Liver (tissue), 9 donors: ENCODE data around the gene CADM3. TPM values are rescaled to one million over a fixed set of nuclear protein-coding genes. Genes with fewer than 3 reads are reported as not detected.

ENCODE experiments used
- DNase-seq: peaks from one replicate; pipeline ENCODE4 v3.0.0-alpha.2; 2017; ENCODE audit warnings: low spot score
- H3K27ac ChIP-seq, 2 donors: one replicate each; pipeline ENCODE4 v1.7.0; 2013; ENCODE audit warnings: inconsistent platforms in 2 of 2, low read length in 2 of 2, control low read depth in 1 of 2, low read depth in 1 of 2, mild to moderate bottlenecking in 1 of 2
- H3K27me3 ChIP-seq, 4 donors: one replicate each; pipeline versions ENCODE4 v1.6.1 to v1.7.0; 2013; ENCODE audit warnings: low read length in 3 of 4, inconsistent platforms in 1 of 4, mild to moderate bottlenecking in 1 of 4, moderate library complexity in 1 of 4; ENCODE audit not compliant: control insufficient read depth in 4 of 4, insufficient read depth in 4 of 4
- H3K36me3 ChIP-seq, 4 donors: one replicate each; pipeline versions ENCODE4 v1.6.1 to v1.7.0; 2013; ENCODE audit warnings: low read length in 3 of 4, mild to moderate bottlenecking in 3 of 4, low read depth in 1 of 4, moderate library complexity in 1 of 4; ENCODE audit not compliant: control insufficient read depth in 4 of 4, insufficient read depth in 3 of 4
- H3K4me1 ChIP-seq, 4 donors: one replicate each; pipeline versions ENCODE4 v1.6.1 to v1.7.0; 2013; ENCODE audit warnings: low read length in 3 of 4, mild to moderate bottlenecking in 3 of 4, moderate library complexity in 1 of 4; ENCODE audit not compliant: control insufficient read depth in 4 of 4, insufficient read depth in 4 of 4
- H3K4me3 ChIP-seq, 3 donors: one replicate each; pipeline versions ENCODE4 v1.6.1 to v1.7.0; 2013; ENCODE audit warnings: low read length in 3 of 3, control low read depth in 1 of 3, low read depth in 1 of 3, mild to moderate bottlenecking in 1 of 3
- H3K9ac ChIP-seq, 2 donors: one replicate each; pipeline ENCODE4 v1.7.0; 2013; ENCODE audit warnings: low read length in 2 of 2, mild to moderate bottlenecking in 2 of 2, moderate library complexity in 2 of 2, control low read depth in 1 of 2, low read depth in 1 of 2
- H3K9me3 ChIP-seq, 4 donors: one replicate each; pipeline versions ENCODE4 v1.6.1 to v1.7.0; 2013; ENCODE audit warnings: low read length in 3 of 4; ENCODE audit not compliant: control insufficient read depth in 4 of 4
- EGR1 ChIP-seq, 2 donors: IDR thresholded peaks; 2 replicates each; pipeline ENCODE4 v1.6.1; 2016 to 2018; ENCODE audit warnings: antibody characterized with exemption in 2 of 2, low read depth in 2 of 2
- FOXA1 ChIP-seq: IDR thresholded peaks from 2 replicates; pipeline ENCODE4 v1.6.1; 2016; ENCODE audit warnings: antibody characterized with exemption
- FOXA2 ChIP-seq: IDR thresholded peaks from 2 replicates; pipeline ENCODE4 v1.6.1; 2016; ENCODE audit warnings: antibody characterized with exemption
- GABPA ChIP-seq, 2 donors: IDR thresholded peaks in 1 of 2; conservative IDR thresholded peaks in 1 of 2; 2 replicates each; pipeline ENCODE4 v1.6.1; 2016; ENCODE audit warnings: antibody characterized with exemption in 2 of 2, mild to moderate bottlenecking in 1 of 2, moderate library complexity in 1 of 2
- HNF4A ChIP-seq, 2 donors: conservative IDR thresholded peaks; 2 replicates each; pipeline ENCODE4 v1.6.1; 2016; ENCODE audit warnings: antibody characterized with exemption in 2 of 2, mild to moderate bottlenecking in 2 of 2
- HNF4G ChIP-seq: IDR thresholded peaks from 2 replicates; pipeline ENCODE4 v1.6.1; 2016; ENCODE audit warnings: antibody characterized with exemption
- JUND ChIP-seq, 2 donors: IDR thresholded peaks; 2 replicates each; pipeline ENCODE4 v1.6.1; 2016; ENCODE audit warnings: antibody characterized with exemption in 2 of 2
- NR2F2 ChIP-seq: IDR thresholded peaks from 2 replicates; pipeline ENCODE4 v1.6.1; 2016; ENCODE audit warnings: antibody characterized with exemption
- RAD21 ChIP-seq, 2 donors: IDR thresholded peaks; 2 replicates each; pipeline ENCODE4 v1.6.1; 2016; ENCODE audit warnings: antibody characterized with exemption in 2 of 2, mild to moderate bottlenecking in 2 of 2
- RXRA ChIP-seq, 2 donors: IDR thresholded peaks; 2 replicates each; pipeline ENCODE4 v1.6.1; 2017 to 2018; ENCODE audit warnings: antibody characterized with exemption in 2 of 2, mild to moderate bottlenecking in 1 of 2
- SP1 ChIP-seq: IDR thresholded peaks from 2 replicates; pipeline ENCODE4 v1.6.1; 2018; ENCODE audit warnings: antibody characterized with exemption, mild to moderate bottlenecking
- TAF1 ChIP-seq: conservative IDR thresholded peaks from 2 replicates; pipeline ENCODE4 v1.6.1; 2016; ENCODE audit warnings: antibody characterized with exemption, mild to moderate bottlenecking
- YY1 ChIP-seq: IDR thresholded peaks from 2 replicates; pipeline ENCODE4 v1.6.1; 2016; ENCODE audit warnings: antibody characterized with exemption, mild to moderate bottlenecking
- WGBS: extraction: QIAGEN DNeasy Blood & Tissue Kit; methylation state at CpG from one replicate; pipeline ENCODE4 v1.1.7; 2013; 5-methylcytosine and 5-hydroxymethylcytosine counted together
- polyA plus RNA-seq, 2 donors: library from polyadenylated mRNA; stranded (reverse) in 1 of 2; unstranded in 1 of 2; fragments of 200-250 nt in 1 of 2; fragments of >200 nt in 1 of 2; fragmentation: Nextera tagmentation in 1 of 2; extraction: Ambion mirVana in 1 of 2; gene quantifications; one replicate each; pipeline versions ENCODE4 v1.2.1 to v1.2.3, GENCODE V29; 2013 to 2015
- total RNA-seq, 2 donors: library from RNA; depleted of rRNA; stranded (reverse); fragments of >200 nt; gene quantifications; one replicate each; pipeline ENCODE4 v1.2.3, GENCODE V29; 2014
- TF ChIP-seq, protein P1 (sequence below): IDR thresholded peaks from 2 replicates; pipeline ENCODE4 v1.6.1; 2016; ENCODE audit warnings: antibody characterized with exemption
- TF ChIP-seq, protein P2 (sequence below): IDR thresholded peaks from 2 replicates; pipeline ENCODE4 v1.6.1; 2016; ENCODE audit warnings: antibody characterized with exemption
- TF ChIP-seq, protein P3 (sequence below): IDR thresholded peaks from 2 replicates; pipeline ENCODE4 v1.6.1; 2016; ENCODE audit warnings: antibody characterized with exemption, mild to moderate bottlenecking
- TF ChIP-seq, protein P4 (sequence below): IDR thresholded peaks from 2 replicates; pipeline ENCODE4 v1.6.1; 2016; ENCODE audit warnings: antibody characterized with exemption
- TF ChIP-seq, protein P5 (sequence below): fragments of 150-350 bp; IDR thresholded peaks from 2 replicates; pipeline ENCODE4 v1.5.1; 2017; ENCODE audit warnings: improper control_type of control experiment, low read depth, low read length; ENCODE audit not compliant: missing input control
- donor health status: healthy.
- donor health status: healthy.
- donor health status: healthy.
- donor health status: healthy.
- donor health status: healthy.

The CADM3 gene
- total and polyA plus RNA-seq, 4 donors = 0.14 to 0.25 (median 0.16) TPM

DNA sequence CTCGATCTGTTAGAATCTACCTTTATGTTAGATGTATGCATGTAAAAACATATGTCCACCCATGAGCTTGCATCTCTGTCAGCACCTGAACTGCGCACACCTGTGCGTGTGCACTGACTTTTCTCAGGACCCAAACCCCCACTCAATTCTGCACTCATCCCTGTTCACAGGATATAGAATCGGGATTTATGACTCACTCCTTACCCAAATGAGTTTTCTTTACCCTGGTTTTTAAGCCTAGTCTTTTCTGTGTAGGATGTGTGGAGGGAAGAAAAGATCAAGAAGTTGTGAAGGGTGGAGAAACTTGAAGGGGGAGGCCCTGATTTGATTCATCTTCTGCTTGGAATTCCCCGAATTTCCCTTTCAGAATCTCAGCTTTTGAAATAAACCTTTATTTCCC, 35.7 kb downstream of the CADM3 start:
- Histone ChIP-seq H3K9ac (no peak overlapping the region), H3K4me1 (peaks cover 0 to 2% (median 0%) of the 10 kb centered on the region in 4 donors), H3K27me3 (no peaks in the 10 kb centered on the region), H3K4me3 (no peak overlapping the region), H3K27ac (no peak overlapping the region), H3K9me3 (no peaks in the 10 kb centered on the region), H3K36me3 (no peaks in the 10 kb centered on the region)
- 86% methylated on average over 5 of the region's 5 CpGs for WGBS
- DNase-seq = no peak
- TF ChIP-seq, protein P1, sequence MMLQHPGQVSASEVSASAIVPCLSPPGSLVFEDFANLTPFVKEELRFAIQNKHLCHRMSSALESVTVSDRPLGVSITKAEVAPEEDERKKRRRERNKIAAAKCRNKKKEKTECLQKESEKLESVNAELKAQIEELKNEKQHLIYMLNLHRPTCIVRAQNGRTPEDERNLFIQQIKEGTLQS = no peak

DNA sequence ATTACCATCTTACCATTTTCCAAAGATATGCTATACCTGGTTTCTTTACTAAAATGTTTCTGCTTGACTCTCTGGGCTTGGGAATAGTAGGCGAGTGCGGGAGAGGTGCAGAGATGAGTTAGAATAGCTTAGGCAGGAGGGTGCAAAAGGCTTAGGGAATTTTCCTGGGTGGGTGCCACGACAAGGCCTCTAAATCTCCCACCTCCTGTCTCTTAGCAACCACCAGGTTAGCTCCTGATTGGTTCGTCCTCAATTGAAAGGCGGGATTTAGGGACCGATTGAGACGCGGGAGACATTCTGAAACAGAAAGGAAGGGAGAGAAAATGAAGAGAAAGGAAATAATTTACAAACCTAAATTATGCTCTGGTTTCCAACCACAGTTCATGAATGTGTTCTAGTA, 36.4 kb downstream of the CADM3 start:
- no peaks in the 10 kb centered on the region for H3K9me3 ChIP-seq
- TF ChIP-seq RAD21 (IDR thresholded peaks at IDR 0.05) (no peak), NR2F2 (no peak), EGR1 (IDR thresholded peaks at IDR 0.05; ENCODE audit: low read depth in 2 of 2) (no peak), FOXA1 (no peak), TAF1 (no peak), HNF4A (conservative IDR thresholded peaks at IDR 0.05) (no peak), GABPA (IDR thresholded peaks at IDR 0.05 in 1 of 2, conservative IDR thresholded peaks at IDR 0.05 in 1 of 2) (no peak), RXRA (IDR thresholded peaks at IDR 0.05) (no peak), HNF4G (no peak), YY1 (no peak), SP1 (no peak), FOXA2 (no peak), JUND (IDR thresholded peaks at IDR 0.05) (no peak)
- TF ChIP-seq, protein P2, sequence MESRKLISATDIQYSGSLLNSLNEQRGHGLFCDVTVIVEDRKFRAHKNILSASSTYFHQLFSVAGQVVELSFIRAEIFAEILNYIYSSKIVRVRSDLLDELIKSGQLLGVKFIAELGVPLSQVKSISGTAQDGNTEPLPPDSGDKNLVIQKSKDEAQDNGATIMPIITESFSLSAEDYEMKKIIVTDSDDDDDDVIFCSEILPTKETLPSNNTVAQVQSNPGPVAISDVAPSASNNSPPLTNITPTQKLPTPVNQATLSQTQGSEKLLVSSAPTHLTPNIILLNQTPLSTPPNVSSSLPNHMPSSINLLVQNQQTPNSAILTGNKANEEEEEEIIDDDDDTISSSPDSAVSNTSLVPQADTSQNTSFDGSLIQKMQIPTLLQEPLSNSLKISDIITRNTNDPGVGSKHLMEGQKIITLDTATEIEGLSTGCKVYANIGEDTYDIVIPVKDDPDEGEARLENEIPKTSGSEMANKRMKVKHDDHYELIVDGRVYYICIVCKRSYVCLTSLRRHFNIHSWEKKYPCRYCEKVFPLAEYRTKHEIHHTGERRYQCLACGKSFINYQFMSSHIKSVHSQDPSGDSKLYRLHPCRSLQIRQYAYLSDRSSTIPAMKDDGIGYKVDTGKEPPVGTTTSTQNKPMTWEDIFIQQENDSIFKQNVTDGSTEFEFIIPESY = no peak
- TF ChIP-seq, protein P3, sequence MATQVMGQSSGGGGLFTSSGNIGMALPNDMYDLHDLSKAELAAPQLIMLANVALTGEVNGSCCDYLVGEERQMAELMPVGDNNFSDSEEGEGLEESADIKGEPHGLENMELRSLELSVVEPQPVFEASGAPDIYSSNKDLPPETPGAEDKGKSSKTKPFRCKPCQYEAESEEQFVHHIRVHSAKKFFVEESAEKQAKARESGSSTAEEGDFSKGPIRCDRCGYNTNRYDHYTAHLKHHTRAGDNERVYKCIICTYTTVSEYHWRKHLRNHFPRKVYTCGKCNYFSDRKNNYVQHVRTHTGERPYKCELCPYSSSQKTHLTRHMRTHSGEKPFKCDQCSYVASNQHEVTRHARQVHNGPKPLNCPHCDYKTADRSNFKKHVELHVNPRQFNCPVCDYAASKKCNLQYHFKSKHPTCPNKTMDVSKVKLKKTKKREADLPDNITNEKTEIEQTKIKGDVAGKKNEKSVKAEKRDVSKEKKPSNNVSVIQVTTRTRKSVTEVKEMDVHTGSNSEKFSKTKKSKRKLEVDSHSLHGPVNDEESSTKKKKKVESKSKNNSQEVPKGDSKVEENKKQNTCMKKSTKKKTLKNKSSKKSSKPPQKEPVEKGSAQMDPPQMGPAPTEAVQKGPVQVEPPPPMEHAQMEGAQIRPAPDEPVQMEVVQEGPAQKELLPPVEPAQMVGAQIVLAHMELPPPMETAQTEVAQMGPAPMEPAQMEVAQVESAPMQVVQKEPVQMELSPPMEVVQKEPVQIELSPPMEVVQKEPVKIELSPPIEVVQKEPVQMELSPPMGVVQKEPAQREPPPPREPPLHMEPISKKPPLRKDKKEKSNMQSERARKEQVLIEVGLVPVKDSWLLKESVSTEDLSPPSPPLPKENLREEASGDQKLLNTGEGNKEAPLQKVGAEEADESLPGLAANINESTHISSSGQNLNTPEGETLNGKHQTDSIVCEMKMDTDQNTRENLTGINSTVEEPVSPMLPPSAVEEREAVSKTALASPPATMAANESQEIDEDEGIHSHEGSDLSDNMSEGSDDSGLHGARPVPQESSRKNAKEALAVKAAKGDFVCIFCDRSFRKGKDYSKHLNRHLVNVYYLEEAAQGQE = no peak
- TF ChIP-seq, protein P4, sequence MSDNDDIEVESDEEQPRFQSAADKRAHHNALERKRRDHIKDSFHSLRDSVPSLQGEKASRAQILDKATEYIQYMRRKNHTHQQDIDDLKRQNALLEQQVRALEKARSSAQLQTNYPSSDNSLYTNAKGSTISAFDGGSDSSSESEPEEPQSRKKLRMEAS = no peak
- TF ChIP-seq, protein P1 = no peak
- TF ChIP-seq, protein P5, sequence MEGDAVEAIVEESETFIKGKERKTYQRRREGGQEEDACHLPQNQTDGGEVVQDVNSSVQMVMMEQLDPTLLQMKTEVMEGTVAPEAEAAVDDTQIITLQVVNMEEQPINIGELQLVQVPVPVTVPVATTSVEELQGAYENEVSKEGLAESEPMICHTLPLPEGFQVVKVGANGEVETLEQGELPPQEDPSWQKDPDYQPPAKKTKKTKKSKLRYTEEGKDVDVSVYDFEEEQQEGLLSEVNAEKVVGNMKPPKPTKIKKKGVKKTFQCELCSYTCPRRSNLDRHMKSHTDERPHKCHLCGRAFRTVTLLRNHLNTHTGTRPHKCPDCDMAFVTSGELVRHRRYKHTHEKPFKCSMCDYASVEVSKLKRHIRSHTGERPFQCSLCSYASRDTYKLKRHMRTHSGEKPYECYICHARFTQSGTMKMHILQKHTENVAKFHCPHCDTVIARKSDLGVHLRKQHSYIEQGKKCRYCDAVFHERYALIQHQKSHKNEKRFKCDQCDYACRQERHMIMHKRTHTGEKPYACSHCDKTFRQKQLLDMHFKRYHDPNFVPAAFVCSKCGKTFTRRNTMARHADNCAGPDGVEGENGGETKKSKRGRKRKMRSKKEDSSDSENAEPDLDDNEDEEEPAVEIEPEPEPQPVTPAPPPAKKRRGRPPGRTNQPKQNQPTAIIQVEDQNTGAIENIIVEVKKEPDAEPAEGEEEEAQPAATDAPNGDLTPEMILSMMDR = no peak
- H3K9ac ChIP-seq = no peak overlapping the region
- H3K4me1 ChIP-seq = peaks cover 0 to 2% (median 0%) of the 10 kb centered on the region in 4 donors
- no peaks in the 10 kb centered on the region for H3K36me3 ChIP-seq
- H3K27ac ChIP-seq = no peak overlapping the region
- H3K27me3 ChIP-seq = no peaks in the 10 kb centered on the region
- DNase-seq = no peak
- WGBS = 35% methylated on average over 8 of the region's 8 CpGs
- H3K4me3 ChIP-seq = no peak overlapping the region
